Endometrial microvascular endothelial cells (primary cell): ENCODE measurements around the gene RNF149. TPM values are rescaled to one million over a fixed set of nuclear protein-coding genes. Genes with fewer than 3 reads are reported as not detected.
"Not testable (repeated sequence)": the region's sequence is repeated elsewhere in the genome, so short reads cannot be mapped to it uniquely, and the experiment has no call there.

Experiments
- in situ Hi-C: cut with HindIII; loops from 2 replicates; pipeline ENCODE4 v1.10.0; 2017; ENCODE audit warnings: low sequenced_read_pairs, low pct_unique_long_range_greater_than_20kb; ENCODE audit errors: inconsistent ontology term
- total RNA-seq: library from RNA; depleted of rRNA; stranded (reverse); fragments of >200 nt; gene quantifications from one replicate; pipeline ENCODE4 v1.2.3, GENCODE V29; 2015; ENCODE audit errors: inconsistent ontology term

Gene RNF149
- total RNA-seq, 1 donor from 2014 or later = 63.8 TPM

GRCh38 chr2:101241158-101241557 is 67.3 kb downstream of the RNF149 start:
- in situ Hi-C loops = no loop called here

GRCh38 chr2:101240694-101241093 is 67.8 kb downstream of the RNF149 start:
- in situ Hi-C loops = not testable (repeated sequence)

DNA sequence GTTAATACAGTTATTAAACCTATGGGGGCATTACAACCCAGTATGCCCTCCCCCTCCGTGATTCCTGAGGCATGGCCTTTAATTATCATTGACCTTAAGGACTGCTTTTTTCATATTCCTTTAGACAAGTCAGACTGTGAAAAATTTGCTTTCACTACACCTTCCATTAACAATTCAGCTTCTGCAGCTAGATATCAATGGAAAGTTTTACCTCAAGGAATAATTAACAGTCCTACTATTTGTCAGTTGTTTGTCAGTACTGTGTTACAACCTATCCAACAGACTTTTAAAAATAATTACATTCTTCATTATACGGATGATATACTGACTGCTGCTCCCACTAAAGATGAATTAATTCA is 68.8 kb downstream of the RNF149 start:
- in situ Hi-C loops = not testable (repeated sequence)

DNA sequence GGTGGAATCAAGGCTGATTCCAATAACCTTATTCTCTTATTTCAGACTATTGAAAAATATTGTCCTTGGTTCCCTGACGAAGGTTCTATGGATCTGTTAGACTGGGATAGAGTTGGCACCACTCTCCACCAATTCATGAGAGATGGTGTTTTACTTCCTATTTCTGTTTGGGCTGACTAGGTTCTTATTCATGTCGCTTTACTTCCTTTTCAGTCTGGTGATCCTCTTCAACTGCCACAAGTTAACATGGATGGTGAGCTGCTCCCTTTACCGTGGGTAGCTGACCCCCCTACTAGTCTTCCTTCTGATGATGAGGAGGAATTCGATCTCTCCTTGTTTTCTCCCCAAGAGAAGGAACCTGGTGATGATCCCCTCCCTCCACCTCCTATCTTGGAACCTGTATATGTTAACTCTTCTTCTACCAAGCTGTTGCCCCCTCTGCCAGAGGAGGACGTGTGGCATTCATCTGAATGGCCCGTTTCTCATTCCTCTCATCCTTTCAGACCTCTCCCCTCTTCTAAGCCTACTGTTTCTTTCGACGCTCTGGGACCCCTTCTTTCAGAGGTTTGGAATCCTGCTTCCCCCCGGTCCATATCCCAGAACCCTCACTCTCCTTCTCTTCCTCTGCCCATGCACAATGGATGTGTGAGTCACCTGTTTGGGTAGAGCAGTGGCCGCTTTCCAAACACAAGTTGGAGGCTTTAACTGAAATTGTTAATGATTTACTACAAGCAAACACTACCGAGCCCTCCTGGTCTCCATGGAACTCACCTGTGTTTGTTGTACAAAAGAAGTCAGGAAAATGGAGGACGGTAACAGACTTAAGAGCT is 69.4 kb downstream of the RNF149 start:
- in situ Hi-C loops = no loop called here

DNA sequence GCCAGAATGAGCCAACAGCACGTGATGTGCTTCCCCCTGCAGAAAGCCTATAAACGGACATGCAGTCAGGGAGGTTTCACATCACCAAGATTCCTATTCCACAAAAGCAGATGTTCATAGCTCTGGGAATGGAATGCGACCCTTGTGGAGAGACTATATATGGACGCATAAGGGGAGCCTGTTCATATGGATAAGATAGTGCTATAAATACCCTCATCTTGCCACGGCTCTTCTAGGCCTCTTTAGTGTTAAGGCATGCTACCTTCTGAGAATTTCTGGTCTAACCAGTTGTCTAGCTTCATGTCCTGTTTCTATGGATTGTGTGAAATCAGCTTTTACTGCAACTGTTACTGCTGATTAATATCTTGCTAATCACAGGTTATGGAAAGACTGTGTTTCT is 70.6 kb downstream of the RNF149 start:
- in situ Hi-C loops = not testable (repeated sequence)

DNA sequence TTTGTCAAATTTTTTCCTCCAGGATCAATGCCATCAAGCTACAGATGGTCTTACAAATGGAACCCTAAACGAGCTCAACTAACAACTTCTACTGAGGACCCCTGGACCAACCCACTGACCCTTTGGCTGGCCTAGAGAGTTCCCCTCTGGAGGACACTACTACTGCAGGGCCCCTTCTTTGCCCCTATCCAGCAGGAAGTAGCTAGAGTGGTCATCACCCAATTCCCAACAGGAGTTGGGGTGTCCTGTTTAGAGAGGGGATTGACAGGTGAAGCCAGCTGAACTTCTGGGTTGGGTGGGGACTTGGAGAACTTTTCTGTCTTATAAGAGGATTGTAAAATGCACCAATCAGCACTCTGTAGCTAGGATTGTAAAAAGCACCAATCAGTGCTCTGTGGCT is 72.5 kb downstream of the RNF149 start:
- in situ Hi-C loops = not testable (repeated sequence)

GRCh38 chr2:101234169-101234938 is 74.1 kb downstream of the RNF149 start:
- in situ Hi-C loops = no loop called here

DNA sequence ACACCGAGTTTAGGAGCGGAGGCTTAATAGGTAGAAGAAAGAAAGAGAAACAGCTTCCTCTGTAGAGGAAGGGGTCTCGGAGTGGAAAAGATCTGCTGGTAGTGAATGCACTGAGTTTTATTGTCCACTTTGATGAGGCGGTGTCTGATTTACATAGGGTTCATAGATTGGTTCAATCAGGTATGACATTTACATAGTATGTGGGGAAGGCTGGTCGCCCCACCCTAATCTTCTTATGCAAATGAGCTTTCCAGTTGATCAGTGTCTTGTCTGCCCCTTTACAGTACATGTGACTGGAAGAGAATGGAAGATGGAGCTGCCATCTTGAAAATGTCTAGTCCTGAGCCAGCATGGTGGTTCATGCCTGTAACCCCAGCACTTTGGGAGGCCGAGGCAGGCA is 75.7 kb downstream of the RNF149 start:
- in situ Hi-C loops = no loop called here

DNA sequence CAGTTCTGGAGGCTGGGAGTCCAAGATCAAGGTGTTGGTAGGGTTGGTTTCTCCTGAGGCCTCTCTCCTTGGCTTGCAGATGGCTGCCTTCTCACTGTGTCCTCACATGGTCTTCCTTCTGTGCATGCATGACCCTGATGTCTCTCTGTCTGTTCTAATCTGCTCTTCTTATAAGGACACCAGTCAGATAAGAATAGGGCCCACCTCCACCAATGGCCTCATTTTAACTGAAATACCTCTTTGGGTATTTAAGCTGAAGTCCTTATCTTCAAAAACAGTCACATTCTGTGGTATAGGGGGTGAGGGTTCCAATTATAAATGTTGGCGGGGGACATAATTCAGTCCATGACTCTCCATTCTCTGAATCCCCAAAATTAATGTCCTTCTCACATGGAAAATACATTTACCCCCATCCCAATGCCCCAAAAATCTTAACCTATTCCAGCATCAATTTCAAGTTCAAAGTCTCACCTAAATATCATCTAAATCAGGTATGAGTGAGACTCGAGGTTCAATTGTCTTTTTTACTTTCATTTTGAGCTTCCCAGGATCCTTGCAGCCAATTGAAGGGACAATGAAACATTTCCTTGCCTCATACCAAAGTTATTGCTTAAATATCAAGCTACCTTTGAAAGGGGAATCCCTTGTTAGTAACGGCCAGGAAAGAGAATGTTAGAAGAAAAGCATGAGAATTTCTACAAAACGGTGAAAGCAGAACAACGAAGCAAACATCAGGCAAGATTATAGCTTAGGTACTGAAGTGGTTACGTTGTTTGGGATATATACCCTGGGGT is 76.4 kb downstream of the RNF149 start:
- in situ Hi-C loops = no loop called here

DNA sequence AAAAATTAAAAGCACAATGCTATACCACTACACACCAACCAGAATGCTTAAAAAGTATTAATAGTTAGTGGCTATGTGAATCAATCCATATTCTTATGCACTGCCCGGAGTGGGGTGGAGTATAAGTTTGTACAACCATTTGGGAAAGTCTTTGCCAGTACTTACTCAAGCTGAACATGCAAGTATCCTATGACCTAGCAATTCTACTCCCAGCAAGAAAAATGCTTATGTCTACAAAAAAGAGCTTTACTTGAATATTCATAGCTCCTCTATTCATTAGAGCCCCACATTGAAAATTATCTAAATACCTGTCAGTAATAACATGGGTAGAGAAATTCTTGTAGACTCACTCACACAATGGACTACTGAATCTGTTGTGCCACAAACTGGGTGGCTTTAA is 77.3 kb downstream of the RNF149 start:
- in situ Hi-C loops = no loop called here

DNA sequence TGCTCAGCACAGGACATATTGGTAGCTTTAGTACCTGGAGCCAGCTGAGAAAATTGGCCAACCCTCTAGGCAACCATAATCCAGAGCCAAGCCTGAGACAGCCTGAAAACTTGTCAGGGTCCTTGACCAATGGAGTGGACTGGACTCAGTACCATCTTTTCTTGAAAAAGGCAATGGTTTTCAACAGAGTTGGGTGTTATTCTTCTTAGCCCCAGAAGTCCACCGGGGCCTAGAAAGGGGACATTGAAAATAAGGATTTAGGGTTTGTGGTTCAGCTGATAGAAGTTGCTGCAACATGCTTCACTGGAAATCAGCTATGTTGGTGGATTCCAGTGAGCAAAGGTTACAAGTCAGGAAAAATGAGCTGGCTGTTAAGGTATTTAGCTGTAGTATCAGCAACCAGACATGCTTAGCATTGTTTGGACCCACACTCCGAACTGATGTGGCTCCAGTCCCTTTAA is 77.9 kb downstream of the RNF149 start:
- in situ Hi-C loops = no loop called here

Other genes with a start within 250 kb of the RNF149 start
- gene TBC1D8, start 157.3 kb downstream of the RNF149 start, total RNA-seq = 27.2 TPM
- 50.9 TPM for gene CNOT11, start 55.8 kb downstream of the RNF149 start, total RNA-seq
- 0.56 TPM for gene CREG2, start 78.8 kb upstream of the RNF149 start, total RNA-seq
- not detected for gene RFX8, start 166.4 kb upstream of the RNF149 start, total RNA-seq